ENCODE measurements around the gene NCEH1. TPM values are rescaled to one million over a fixed set of nuclear protein-coding genes. Genes with fewer than 3 reads are reported as not detected.
A peak's percentile ranks its signal among the peaks of the same experiment; 100 is the strongest.
"Not testable (repeated sequence)": the region's sequence is repeated elsewhere in the genome, so short reads cannot be mapped to it uniquely, and the experiment has no call there.

NCEH1 gene
- total and polyA plus RNA-seq, 9 of the 15 experiments (the other 6 are each of a cell fraction or from before 2014, with no cell fraction given): 1.3 to 5.0 (median 2.8) TPM

- H3K9me3 ChIP-seq (replicated peaks; ENCODE audit: control insufficient read depth, insufficient read depth, low read depth, low read length); BruUV-seq (replicated peaks); H3K79me2 ChIP-seq (ENCODE audit: control insufficient read depth, insufficient read depth, low read length); H2AFZ ChIP-seq (ENCODE audit: low read depth, low read length); in situ Hi-C loops (cut with MboI); CTCF ChIA-PET (ENCODE audit: low intra/inter-chr PET ratio); H3K4me3 ChIP-seq; POLR2A ChIA-PET; H3K9ac ChIP-seq (ENCODE audit: insufficient read depth in 1 of 2, low read depth in 2 of 2, low read length in 2 of 2); intact Hi-C loops (cut with micrococcal nuclease); H3K36me3 ChIP-seq (ENCODE audit: control insufficient read depth, insufficient read depth, low read length); H3K27ac ChIP-seq (ENCODE audit: extremely low read depth, low read depth, low read length); ATAC-seq; DNase-seq (ENCODE audit: extremely low read depth in 1 of 4, low spot score in 3 of 4); H4K20me1 ChIP-seq (replicated peaks; ENCODE audit: control insufficient read depth, insufficient read depth, low read length); H3K4me2 ChIP-seq (ENCODE audit: insufficient read depth, low read length); H3K4me1 ChIP-seq (replicated peaks in 1 of 2; ENCODE audit: control insufficient read depth in 2 of 2, insufficient read depth in 2 of 2, low read length in 2 of 2); H3K9me1 ChIP-seq (ENCODE audit: control insufficient read depth, insufficient read depth, low read length); H3K27me3 ChIP-seq (ENCODE audit: control insufficient read depth in 2 of 2, insufficient read depth in 2 of 2, low read length in 2 of 2); FAIRE-seq: not testable (repeated sequence)
- 67% methylated on average over 3 of the region's 3 CpGs for WGBS (ENCODE audit: insufficient coverage, low coverage, missing lambda C conversion rate)
Measured at GRCh38 chr3:172702731-172703130, 8.1 kb downstream of the NCEH1 start.

DNA sequence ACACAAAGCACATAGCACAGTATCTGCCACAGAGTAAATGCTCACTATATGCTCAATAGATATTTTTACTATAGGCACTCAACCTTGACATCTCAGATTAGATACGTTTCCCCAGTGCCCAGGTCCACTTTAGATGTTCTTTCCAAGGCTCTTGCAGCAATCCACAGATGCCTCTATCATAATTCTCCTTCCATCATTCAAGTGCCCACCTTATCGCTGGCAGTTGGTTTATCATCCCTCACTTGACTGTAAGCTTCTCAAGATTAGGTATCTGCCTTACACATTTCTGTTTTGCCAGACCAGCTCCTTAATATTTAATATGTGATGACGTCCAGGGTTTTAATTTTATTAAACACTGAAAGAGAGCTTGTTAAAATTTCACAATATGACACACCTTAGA, 8.6 kb downstream of the NCEH1 start:
- H3K9ac ChIP-seq (ENCODE audit: insufficient read depth in 1 of 2, low read depth in 2 of 2, low read length in 2 of 2): no peak overlapping the region
- H3K4me1 ChIP-seq (replicated peaks in 1 of 2; ENCODE audit: control insufficient read depth in 2 of 2, insufficient read depth in 2 of 2, low read length in 2 of 2): peaks cover 0 to 7% of the 10 kb centered on the region in 2 experiments; a peak in 3 of 5 replicates
- TF ChIP-seq ZNF274 (IDR thresholded peaks at IDR 0.05; ENCODE audit: borderline replicate concordance, low read depth, low read length) (no peak), ZC3H8 (IDR thresholded peaks at IDR 0.05) (no peak), DPF2 (IDR thresholded peaks at IDR 0.05) (no peak), GTF2E2 (tag; IDR thresholded peaks at IDR 0.05) (no peak), CBFA2T3 (IDR thresholded peaks at IDR 0.05) (peak; percentile 32; the same call in 1 of the 2 replicates), WHSC1 (IDR thresholded peaks at IDR 0.05; ENCODE audit: low read length) (no peak), ZNF224 (CRISPR knock-in tag; IDR thresholded peaks at IDR 0.05) (no peak)
- no peak overlapping the region for H3K4me3 ChIP-seq
- no peak overlapping the region for H3K4me2 ChIP-seq (ENCODE audit: insufficient read depth, low read length)
- H3K27me3 ChIP-seq (ENCODE audit: control insufficient read depth in 2 of 2, insufficient read depth in 2 of 2, low read length in 2 of 2): no peaks in the 10 kb centered on the region
- ATAC-seq (no peak), DNase-seq (ENCODE audit: extremely low read depth in 1 of 4, low spot score in 3 of 4) (no peak), FAIRE-seq (no peak)
- CTCF ChIA-PET (ENCODE audit: low intra/inter-chr PET ratio): no interaction called here
- H3K79me2 ChIP-seq (ENCODE audit: control insufficient read depth, insufficient read depth, low read length): no peaks in the 10 kb centered on the region; the same call in 2 of the 3 replicates
- no peaks in the 10 kb centered on the region for H3K36me3 ChIP-seq (ENCODE audit: control insufficient read depth, insufficient read depth, low read length)
- H2AFZ ChIP-seq (ENCODE audit: low read depth, low read length): no peak overlapping the region
- H3K9me3 ChIP-seq (replicated peaks; ENCODE audit: control insufficient read depth, insufficient read depth, low read depth, low read length): no peaks in the 10 kb centered on the region
- in situ Hi-C loops (cut with MboI): no loop called here
- BruUV-seq (replicated peaks): no TSS peak
- WGBS (ENCODE audit: insufficient coverage, low coverage, missing lambda C conversion rate): 23% methylated on average over 3 of the region's 3 CpGs
- POLR2A ChIA-PET: no interaction called here
- H3K9me1 ChIP-seq (ENCODE audit: control insufficient read depth, insufficient read depth, low read length): no peaks in the 10 kb centered on the region
- H3K27ac ChIP-seq (ENCODE audit: extremely low read depth, low read depth, low read length): no peak overlapping the region
- H4K20me1 ChIP-seq (replicated peaks; ENCODE audit: control insufficient read depth, insufficient read depth, low read length): 0 out of 2 replicates have a peak, but pooled peaks cover 3% of the 10 kb centered on the region
- intact Hi-C loops (cut with micrococcal nuclease): no loop called here
